IPS-15b (cell line): ENCODE measurements around the gene DBNL.

Experiments
- H3K27me3 ChIP-seq: one replicate; pipeline ENCODE4 v1.6.1; 2013; ENCODE audit warnings: low read length; ENCODE audit not compliant: control insufficient read depth, insufficient read depth
- H3K36me3 ChIP-seq: one replicate; pipeline ENCODE4 v1.6.1; 2013; ENCODE audit warnings: low read length; ENCODE audit not compliant: control insufficient read depth, insufficient read depth
- H3K4me1 ChIP-seq: one replicate; pipeline ENCODE4 v1.6.1; 2013; ENCODE audit warnings: mild to moderate bottlenecking, low read length; ENCODE audit not compliant: control insufficient read depth, insufficient read depth
- H3K4me3 ChIP-seq: one replicate; pipeline ENCODE4 v1.5.1; 2013; ENCODE audit warnings: low read depth, low read length
- H3K9ac ChIP-seq: one replicate; pipeline ENCODE4 v1.6.1; 2013; ENCODE audit warnings: low read depth, mild to moderate bottlenecking, low read length
- H3K9me3 ChIP-seq: one replicate; pipeline ENCODE4 v1.6.1; 2013; ENCODE audit warnings: mild to moderate bottlenecking, low read length; ENCODE audit not compliant: control insufficient read depth, insufficient read depth

DBNL gene

GRCh38 chr7:44107961-44108767 is 63.7 kb downstream of the DBNL start:
- no peak overlapping the region for H3K4me3 ChIP-seq
- H3K27me3 ChIP-seq, result peaks cover 15% of the 10 kb centered on the region
- H3K9me3 ChIP-seq, result no peaks in the 10 kb centered on the region
- H3K9ac ChIP-seq, result no peak overlapping the region
- H3K36me3 ChIP-seq, result peaks cover 15% of the 10 kb centered on the region
- no peaks in the 10 kb centered on the region for H3K4me1 ChIP-seq

GRCh38 chr7:44108768-44109750 is 64.6 kb downstream of the DBNL start:
- no peaks in the 10 kb centered on the region for H3K4me1 ChIP-seq
- H3K27me3 ChIP-seq, result peaks cover 13% of the 10 kb centered on the region
- no peaks in the 10 kb centered on the region for H3K9me3 ChIP-seq
- H3K36me3 ChIP-seq, result peaks cover 16% of the 10 kb centered on the region
- no peak overlapping the region for H3K4me3 ChIP-seq
- H3K9ac ChIP-seq, result no peak overlapping the region

DNA sequence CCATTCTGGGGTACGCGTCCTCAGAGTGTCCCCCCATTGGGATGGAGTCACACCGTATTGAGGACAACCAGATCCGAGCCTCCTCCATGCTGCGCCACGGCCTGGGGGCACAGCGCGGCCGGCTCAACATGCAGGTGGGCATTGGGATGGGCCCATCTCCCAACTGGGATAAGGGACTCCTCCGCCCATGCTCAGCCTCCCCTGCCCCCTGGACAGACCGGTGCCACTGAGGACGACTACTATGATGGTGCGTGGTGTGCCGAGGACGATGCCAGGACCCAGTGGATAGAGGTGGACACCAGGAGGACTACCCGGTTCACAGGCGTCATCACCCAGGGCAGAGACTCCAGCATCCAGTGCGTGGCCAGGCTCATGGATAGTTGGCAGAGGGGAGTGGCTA is 65.5 kb downstream of the DBNL start:
- no peak overlapping the region for H3K9ac ChIP-seq
- no peak overlapping the region for H3K4me3 ChIP-seq
- no peaks in the 10 kb centered on the region for H3K9me3 ChIP-seq
- no peaks in the 10 kb centered on the region for H3K4me1 ChIP-seq
- peaks cover 26% of the 10 kb centered on the region for H3K36me3 ChIP-seq
- H3K27me3 ChIP-seq, result peaks cover 11% of the 10 kb centered on the region

- Histone ChIP-seq H3K4me1 (no peaks in the 10 kb centered on the region), H3K36me3 (peaks cover 35% of the 10 kb centered on the region), H3K4me3 (no peak overlapping the region), H3K27me3 (peaks cover 1% of the 10 kb centered on the region), H3K9ac (no peak overlapping the region), H3K9me3 (no peaks in the 10 kb centered on the region)
These were observed 66.5 kb downstream of the DBNL start for GRCh38 chr7:44110719-44111635.
